WTC11 (cell line): ENCODE measurements around the gene APOLD1. TPM values are rescaled to one million over a fixed set of nuclear protein-coding genes. Genes with fewer than 3 reads are reported as not detected.

Source experiments
- ATAC-seq: fragments of 200-7000 bp; cut with Tn5 transposase; 2 replicates; pipeline ENCODE4 v1.10.0; 2021; ENCODE audit warnings: mild to moderate bottlenecking, moderate library complexity
- CTCF ChIA-PET: fragments of 300-600 bp; sonication (Branson Sonifier 250); formaldehyde crosslinking; loops from one replicate; lab custom pipeline; 2021; ENCODE audit warnings: antibody characterized with exemption; lab: Charles Lee
- POLR2A ChIA-PET: fragments of 350-600 bp; sonication (Branson Sonifier 250); formaldehyde crosslinking; loops from one replicate; lab custom pipeline; 2021; ENCODE audit warnings: antibody characterized with exemption; lab: Charles Lee
- DNase-seq: peaks from one replicate; pipeline ENCODE4 v3.0.0; 2021; ENCODE audit warnings: low spot score
- H3K27ac Mint-ChIP-seq: 2 replicates; pipeline ENCODE4 v1.8.0; 2021; ENCODE audit warnings: mixed read lengths
- H3K27me3 Mint-ChIP-seq: 2 replicates; pipeline ENCODE4 v1.8.0; 2021; ENCODE audit warnings: low read depth, mild to moderate bottlenecking, moderate library complexity, mixed read lengths
- H3K36me3 Mint-ChIP-seq: 2 replicates; pipeline ENCODE4 v1.8.0; 2021; ENCODE audit warnings: mixed read lengths
- H3K4me1 Mint-ChIP-seq: 2 replicates; pipeline ENCODE4 v1.8.0; 2022; ENCODE audit warnings: mixed read lengths
- H3K4me3 Mint-ChIP-seq: 2 replicates; pipeline ENCODE4 v1.8.0; 2021; ENCODE audit warnings: mild to moderate bottlenecking, moderate library complexity, mixed read lengths
- H3K9me3 Mint-ChIP-seq: 2 replicates; pipeline ENCODE4 v1.8.0; 2021; ENCODE audit warnings: mixed read lengths
- ATF1 ChIP-seq: sonication (generic); formaldehyde crosslinking; IDR thresholded peaks from 2 replicates; pipeline ENCODE4 v1.8.1; 2023; ENCODE audit warnings: mild to moderate bottlenecking, moderate library complexity, missing genetic modification reagents
- ATF6 ChIP-seq: sonication (generic); formaldehyde crosslinking; IDR thresholded peaks from 2 replicates; pipeline ENCODE4 v1.8.1; 2023; ENCODE audit warnings: mild to moderate bottlenecking, missing genetic modification reagents
- CREM ChIP-seq: sonication (generic); formaldehyde crosslinking; IDR thresholded peaks from 2 replicates; pipeline ENCODE4 v1.8.1; 2022; ENCODE audit warnings: mild to moderate bottlenecking, missing genetic modification reagents, moderate library complexity
- ESRRA ChIP-seq: sonication (generic); formaldehyde crosslinking; IDR thresholded peaks from 2 replicates; pipeline ENCODE4 v1.8.1; 2022; ENCODE audit warnings: mild to moderate bottlenecking, missing genetic modification reagents, borderline replicate concordance
- FOXK1 ChIP-seq: sonication (generic); formaldehyde crosslinking; IDR thresholded peaks from 2 replicates; pipeline ENCODE4 v1.8.0; 2022; ENCODE audit warnings: mild to moderate bottlenecking, moderate library complexity, missing genetic modification reagents
- FOXP1 ChIP-seq: sonication (generic); formaldehyde crosslinking; IDR thresholded peaks from 2 replicates; pipeline ENCODE4 v1.8.0; 2022; ENCODE audit warnings: missing genetic modification reagents, mild to moderate bottlenecking, moderate library complexity, borderline replicate concordance
- HMGA2 ChIP-seq: fragments of 250-450 bp; sonication (Bioruptor Pico); IDR thresholded peaks from 2 replicates; pipeline ENCODE4 v1.4.0; 2021; ENCODE audit warnings: mild to moderate bottlenecking, moderate library complexity
- IRF2 ChIP-seq: sonication (generic); formaldehyde crosslinking; IDR thresholded peaks from 2 replicates; pipeline ENCODE4 v1.8.0; 2022; ENCODE audit warnings: low read depth, missing genetic modification reagents, borderline replicate concordance
- NFYB ChIP-seq: sonication (generic); formaldehyde crosslinking; conservative IDR thresholded peaks from 2 replicates; pipeline ENCODE4 v1.8.0; 2022; ENCODE audit warnings: low read depth, missing genetic modification reagents
- NR1H2 ChIP-seq: sonication (generic); formaldehyde crosslinking; IDR thresholded peaks from 2 replicates; pipeline ENCODE4 v1.9.0; 2021; ENCODE audit warnings: mild to moderate bottlenecking, moderate library complexity, missing genetic modification reagents
- NR3C1 ChIP-seq: sonication (generic); formaldehyde crosslinking; conservative IDR thresholded peaks from 2 replicates; pipeline ENCODE4 v1.8.1; 2023; ENCODE audit warnings: low read depth, mild to moderate bottlenecking, missing genetic modification reagents
- OVOL2 ChIP-seq: fragments of 250-450 bp; sonication (Bioruptor Pico); IDR thresholded peaks from 2 replicates; pipeline ENCODE4 v1.9.0; 2021; ENCODE audit warnings: mild to moderate bottlenecking, borderline replicate concordance
- PRRX2 ChIP-seq: fragments of 250-450 bp; sonication (Bioruptor Pico); IDR thresholded peaks from 2 replicates; pipeline ENCODE4 v1.8.0; 2021; ENCODE audit warnings: mild to moderate bottlenecking
- RELA ChIP-seq: sonication (generic); formaldehyde crosslinking; IDR thresholded peaks from 2 replicates; pipeline ENCODE4 v1.8.1; 2022; ENCODE audit warnings: missing genetic modification reagents, mild to moderate bottlenecking, borderline replicate concordance
- SOX15 ChIP-seq: fragments of 250-450 bp; sonication (Bioruptor Pico); IDR thresholded peaks from 2 replicates; pipeline ENCODE4 v1.9.0; 2021; ENCODE audit warnings: mild to moderate bottlenecking
- ZBTB43 ChIP-seq: sonication (generic); formaldehyde crosslinking; IDR thresholded peaks from 2 replicates; pipeline ENCODE4 v1.8.1; 2023; ENCODE audit warnings: mild to moderate bottlenecking, missing genetic modification reagents
- ZNF263 ChIP-seq: sonication (generic); formaldehyde crosslinking; IDR thresholded peaks from 2 replicates; pipeline ENCODE4 v1.8.1; 2022; ENCODE audit warnings: low read depth, mild to moderate bottlenecking, moderate library complexity, missing genetic modification reagents
- ZNF416 ChIP-seq: fragments of 250-450 bp; sonication (Bioruptor Pico); IDR thresholded peaks from 2 replicates; pipeline ENCODE4 v1.9.0; 2021; ENCODE audit warnings: mild to moderate bottlenecking, inconsistent platforms
- ZNF423 ChIP-seq: fragments of 250-450 bp; sonication (Bioruptor Pico); IDR thresholded peaks from 2 replicates; pipeline ENCODE4 v2.1.2; 2022; ENCODE audit warnings: mild to moderate bottlenecking, moderate library complexity
- total RNA-seq: library from RNA; stranded (reverse); gene quantifications from 3 replicates; pipeline ENCODE4 v1.2.3, GENCODE V29; 2021
- TF ChIP-seq, protein P1 (sequence below): sonication (generic); formaldehyde crosslinking; IDR thresholded peaks from 2 replicates; pipeline ENCODE4 v1.8.1; 2022; ENCODE audit warnings: missing genetic modification reagents, borderline replicate concordance
- TF ChIP-seq, protein P2 (sequence below): sonication (generic); formaldehyde crosslinking; IDR thresholded peaks from 2 replicates; pipeline ENCODE4 v1.8.1; 2023; ENCODE audit warnings: mild to moderate bottlenecking, moderate library complexity, missing genetic modification reagents
- TF ChIP-seq, protein P3 (sequence below): sonication (generic); formaldehyde crosslinking; IDR thresholded peaks from 2 replicates; pipeline ENCODE4 v1.8.0; 2023; ENCODE audit warnings: missing genetic modification reagents, mild to moderate bottlenecking, borderline replicate concordance

APOLD1 gene
- total RNA-seq, 1 experiment from 2014 or later: 0.44 TPM

DNA sequence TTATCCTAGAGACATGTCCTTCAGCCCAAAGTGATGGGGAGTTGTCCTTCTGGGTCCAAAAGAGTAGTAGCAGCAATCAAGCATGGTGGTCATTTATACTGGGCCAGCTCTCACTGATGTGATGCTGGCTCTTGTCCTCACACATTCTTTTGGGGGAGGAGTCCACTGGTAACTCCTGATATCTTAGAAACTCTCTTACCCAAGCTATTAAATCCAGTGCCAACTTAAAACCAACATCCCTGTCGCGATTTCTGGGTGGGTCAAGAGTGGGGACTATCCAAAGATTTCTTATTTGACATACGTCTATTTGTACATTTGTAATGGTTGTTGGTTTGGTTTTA is 52.3 kb downstream of the APOLD1 start:
- Mint-ChIP-seq H3K36me3 (peaks cover 12% of the 10 kb centered on the region), H3K9me3 (no peaks in the 10 kb centered on the region), H3K27ac (no peak overlapping the region), H3K27me3 (no peaks in the 10 kb centered on the region), H3K4me1 (peaks cover 9% of the 10 kb centered on the region), H3K4me3 (no peak overlapping the region)
- DNase-seq: no peak
- no peak for ATAC-seq
- POLR2A ChIA-PET: interaction anchor here (0.6 kb wide), 1 partner anchor 18 kb away, joined by 3 read pairs; no protein-coding TSS in a partner anchor
- TF ChIP-seq NR3C1 (CRISPR knock-in tag) (no peak), HMGA2 (CRISPR knock-in tag) (no peak), OVOL2 (CRISPR knock-in tag) (no peak), PRRX2 (no peak), ZNF423 (CRISPR knock-in tag) (no peak), IRF2 (no peak)
- CTCF ChIA-PET: interaction anchor here (0.7 to 2.9 kb wide), 11 partner anchors 19 to 461 kb away, joined by 3 to 37 read pairs (median 5); partner anchors contain the start of gene GPRC5A

DNA sequence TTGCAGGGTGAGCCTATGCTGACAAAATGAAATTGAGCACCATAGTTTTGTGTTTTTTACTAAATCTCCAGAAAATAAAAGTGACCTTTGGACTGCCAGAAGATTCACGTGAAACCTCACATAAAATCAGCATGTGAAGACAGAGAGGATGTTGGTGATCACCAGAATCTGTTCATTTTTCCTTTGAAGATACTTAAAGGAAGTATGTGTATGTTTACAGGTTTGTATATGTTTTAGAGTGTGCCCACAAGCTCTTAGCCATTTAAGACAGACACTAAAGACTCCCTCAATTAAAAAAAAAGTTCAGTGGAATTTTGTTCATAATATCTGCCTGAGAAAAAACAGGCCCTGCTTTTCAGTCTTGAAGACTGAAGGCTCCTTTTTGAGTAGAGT is 53.5 kb downstream of the APOLD1 start:
- ChIA-PET POLR2A (no interaction called here), CTCF (interaction anchor here (2.9 kb wide), 1 partner anchor 40 kb away, joined by 16 read pairs; no protein-coding TSS in a partner anchor)
- Mint-ChIP-seq H3K27ac (no peak overlapping the region), H3K36me3 (no peaks in the 10 kb centered on the region; the same call in 1 of the 2 replicates), H3K4me1 (peaks cover 9% of the 10 kb centered on the region), H3K9me3 (no peaks in the 10 kb centered on the region), H3K27me3 (no peaks in the 10 kb centered on the region), H3K4me3 (no peak overlapping the region)
- DNase-seq (no peak), ATAC-seq (no peak)
- TF ChIP-seq, protein P1, sequence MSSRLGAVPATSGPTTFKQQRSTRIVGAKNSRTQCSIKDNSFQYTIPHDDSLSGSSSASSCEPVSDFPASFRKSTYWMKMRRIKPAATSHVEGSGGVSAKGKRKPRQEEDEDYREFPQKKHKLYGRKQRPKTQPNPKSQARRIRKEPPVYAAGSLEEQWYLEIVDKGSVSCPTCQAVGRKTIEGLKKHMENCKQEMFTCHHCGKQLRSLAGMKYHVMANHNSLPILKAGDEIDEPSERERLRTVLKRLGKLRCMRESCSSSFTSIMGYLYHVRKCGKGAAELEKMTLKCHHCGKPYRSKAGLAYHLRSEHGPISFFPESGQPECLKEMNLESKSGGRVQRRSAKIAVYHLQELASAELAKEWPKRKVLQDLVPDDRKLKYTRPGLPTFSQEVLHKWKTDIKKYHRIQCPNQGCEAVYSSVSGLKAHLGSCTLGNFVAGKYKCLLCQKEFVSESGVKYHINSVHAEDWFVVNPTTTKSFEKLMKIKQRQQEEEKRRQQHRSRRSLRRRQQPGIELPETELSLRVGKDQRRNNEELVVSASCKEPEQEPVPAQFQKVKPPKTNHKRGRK (CRISPR knock-in tag): no peak
- no peak for TF ChIP-seq IRF2
- TF ChIP-seq NR3C1 (CRISPR knock-in tag): no peak
- TF ChIP-seq, protein P2, sequence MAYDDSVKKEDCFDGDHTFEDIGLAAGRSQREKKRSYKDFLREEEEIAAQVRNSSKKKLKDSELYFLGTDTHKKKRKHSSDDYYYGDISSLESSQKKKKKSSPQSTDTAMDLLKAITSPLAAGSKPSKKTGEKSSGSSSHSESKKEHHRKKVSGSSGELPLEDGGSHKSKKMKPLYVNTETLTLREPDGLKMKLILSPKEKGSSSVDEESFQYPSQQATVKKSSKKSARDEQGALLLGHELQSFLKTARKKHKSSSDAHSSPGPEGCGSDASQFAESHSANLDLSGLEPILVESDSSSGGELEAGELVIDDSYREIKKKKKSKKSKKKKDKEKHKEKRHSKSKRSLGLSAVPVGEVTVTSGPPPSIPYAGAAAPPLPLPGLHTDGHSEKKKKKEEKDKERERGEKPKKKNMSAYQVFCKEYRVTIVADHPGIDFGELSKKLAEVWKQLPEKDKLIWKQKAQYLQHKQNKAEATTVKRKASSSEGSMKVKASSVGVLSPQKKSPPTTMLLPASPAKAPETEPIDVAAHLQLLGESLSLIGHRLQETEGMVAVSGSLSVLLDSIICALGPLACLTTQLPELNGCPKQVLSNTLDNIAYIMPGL (CRISPR knock-in tag): no peak
- no peak for TF ChIP-seq ZNF416 (CRISPR knock-in tag)
- no peak for TF ChIP-seq ZNF263
- no peak for TF ChIP-seq NR1H2 (CRISPR knock-in tag)
- no peak for TF ChIP-seq RELA (CRISPR knock-in tag)
- TF ChIP-seq CREM (CRISPR knock-in tag): no peak
- TF ChIP-seq, protein P3, sequence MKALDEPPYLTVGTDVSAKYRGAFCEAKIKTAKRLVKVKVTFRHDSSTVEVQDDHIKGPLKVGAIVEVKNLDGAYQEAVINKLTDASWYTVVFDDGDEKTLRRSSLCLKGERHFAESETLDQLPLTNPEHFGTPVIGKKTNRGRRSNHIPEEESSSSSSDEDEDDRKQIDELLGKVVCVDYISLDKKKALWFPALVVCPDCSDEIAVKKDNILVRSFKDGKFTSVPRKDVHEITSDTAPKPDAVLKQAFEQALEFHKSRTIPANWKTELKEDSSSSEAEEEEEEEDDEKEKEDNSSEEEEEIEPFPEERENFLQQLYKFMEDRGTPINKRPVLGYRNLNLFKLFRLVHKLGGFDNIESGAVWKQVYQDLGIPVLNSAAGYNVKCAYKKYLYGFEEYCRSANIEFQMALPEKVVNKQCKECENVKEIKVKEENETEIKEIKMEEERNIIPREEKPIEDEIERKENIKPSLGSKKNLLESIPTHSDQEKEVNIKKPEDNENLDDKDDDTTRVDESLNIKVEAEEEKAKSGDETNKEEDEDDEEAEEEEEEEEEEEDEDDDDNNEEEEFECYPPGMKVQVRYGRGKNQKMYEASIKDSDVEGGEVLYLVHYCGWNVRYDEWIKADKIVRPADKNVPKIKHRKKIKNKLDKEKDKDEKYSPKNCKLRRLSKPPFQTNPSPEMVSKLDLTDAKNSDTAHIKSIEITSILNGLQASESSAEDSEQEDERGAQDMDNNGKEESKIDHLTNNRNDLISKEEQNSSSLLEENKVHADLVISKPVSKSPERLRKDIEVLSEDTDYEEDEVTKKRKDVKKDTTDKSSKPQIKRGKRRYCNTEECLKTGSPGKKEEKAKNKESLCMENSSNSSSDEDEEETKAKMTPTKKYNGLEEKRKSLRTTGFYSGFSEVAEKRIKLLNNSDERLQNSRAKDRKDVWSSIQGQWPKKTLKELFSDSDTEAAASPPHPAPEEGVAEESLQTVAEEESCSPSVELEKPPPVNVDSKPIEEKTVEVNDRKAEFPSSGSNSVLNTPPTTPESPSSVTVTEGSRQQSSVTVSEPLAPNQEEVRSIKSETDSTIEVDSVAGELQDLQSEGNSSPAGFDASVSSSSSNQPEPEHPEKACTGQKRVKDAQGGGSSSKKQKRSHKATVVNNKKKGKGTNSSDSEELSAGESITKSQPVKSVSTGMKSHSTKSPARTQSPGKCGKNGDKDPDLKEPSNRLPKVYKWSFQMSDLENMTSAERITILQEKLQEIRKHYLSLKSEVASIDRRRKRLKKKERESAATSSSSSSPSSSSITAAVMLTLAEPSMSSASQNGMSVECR (CRISPR knock-in tag): no peak
- no peak for TF ChIP-seq ATF1 (CRISPR knock-in tag)
- TF ChIP-seq ESRRA (CRISPR knock-in tag): no peak
- no peak for TF ChIP-seq ZBTB43 (CRISPR knock-in tag)
- no peak for TF ChIP-seq SOX15
- no peak for TF ChIP-seq NFYB (CRISPR knock-in tag)
- no peak for TF ChIP-seq ATF6 (CRISPR knock-in tag)
- TF ChIP-seq FOXK1 (CRISPR knock-in tag): no peak
- no peak for TF ChIP-seq FOXP1 (CRISPR knock-in tag)
